SH-SY5Y (cell line): ENCODE results near the gene EPHB2.

Source experiments
- GATA2 ChIP-seq: IDR thresholded peaks from 2 replicates; pipeline ENCODE4 v1.6.1; 2011; ENCODE audit warnings: mild to moderate bottlenecking, low read depth, low read length
- GATA3 ChIP-seq: IDR thresholded peaks from 2 replicates; pipeline ENCODE4 v1.6.1; 2011; ENCODE audit warnings: low read depth, mild to moderate bottlenecking, low read length, moderate library complexity

- TF ChIP-seq GATA2 (no peak), GATA3 (no peak)
These were observed 27.9 kb downstream of the EPHB2 start for GRCh38 chr1:22738522-22738921.
